Superior temporal gyrus (tissue), 1 donor: ENCODE data around the gene WWOX.

Experiments
- DNase-seq: peaks from one replicate; pipeline ENCODE4 v3.0.0-alpha.2; 2016; ENCODE audit errors: extremely low spot score

Gene WWOX

GRCh38 chr16:78844682-78845081, 745.2 kb downstream of the WWOX start:
- DNase-seq, result no peak

- no peak for DNase-seq
Observed at GRCh38 chr16:78851266-78851665, 751.8 kb downstream of the WWOX start.

- DNase-seq, result no peak
Observed at GRCh38 chr16:78852081-78852635, 752.7 kb downstream of the WWOX start.

- DNase-seq, result no peak
Observed at GRCh38 chr16:78862022-78862421, 762.6 kb downstream of the WWOX start.

- no peak for DNase-seq
Observed at GRCh38 chr16:78866521-78866920, 767.1 kb downstream of the WWOX start.

GRCh38 chr16:78869492-78869891, 770.0 kb downstream of the WWOX start:
- no peak for DNase-seq

- no peak for DNase-seq
Observed at GRCh38 chr16:78871241-78871640, 771.8 kb downstream of the WWOX start.

GRCh38 chr16:78876671-78877070, 777.2 kb downstream of the WWOX start:
- DNase-seq, result no peak

GRCh38 chr16:78877114-78877655, 777.7 kb downstream of the WWOX start:
- no peak for DNase-seq

- no peak for DNase-seq
Observed at GRCh38 chr16:78878570-78878969, 779.1 kb downstream of the WWOX start.

GRCh38 chr16:78879011-78879410, 779.6 kb downstream of the WWOX start:
- DNase-seq, result no peak

GRCh38 chr16:78882150-78882549, 782.7 kb downstream of the WWOX start:
- no peak for DNase-seq

- DNase-seq, result no peak
Observed at GRCh38 chr16:78882751-78883150, 783.3 kb downstream of the WWOX start.

GRCh38 chr16:78884204-78884603, 784.8 kb downstream of the WWOX start:
- DNase-seq, result no peak

- DNase-seq, result no peak
Observed at GRCh38 chr16:78889346-78889745, 789.9 kb downstream of the WWOX start.

GRCh38 chr16:78890373-78890895, 791.0 kb downstream of the WWOX start:
- no peak for DNase-seq

GRCh38 chr16:78892951-78893733, 793.7 kb downstream of the WWOX start:
- no peak for DNase-seq

- no peak for DNase-seq
Observed at GRCh38 chr16:78894886-78895285, 795.4 kb downstream of the WWOX start.

GRCh38 chr16:78895681-78896080, 796.2 kb downstream of the WWOX start:
- no peak for DNase-seq

GRCh38 chr16:78896280-78896679, 796.8 kb downstream of the WWOX start:
- DNase-seq, result no peak

GRCh38 chr16:78897299-78897698, 797.8 kb downstream of the WWOX start:
- no peak for DNase-seq

- DNase-seq, result no peak
Observed at GRCh38 chr16:78900044-78900811, 800.8 kb downstream of the WWOX start.
